Measurements from ENCODE around the gene IRF2.
"Not testable (repeated sequence)": the region's sequence is repeated elsewhere in the genome, so short reads cannot be mapped to it uniquely, and the experiment has no call there.

IRF2 gene

GRCh38 chr4:184346682-184347081 is 127.7 kb downstream of the IRF2 start:
- DNase-seq (ENCODE audit: low spot score) = no peak

GRCh38 chr4:184346273-184346672 is 128.1 kb downstream of the IRF2 start:
- DNase-seq (ENCODE audit: low spot score) = not testable (repeated sequence)

GRCh38 chr4:184345573-184345922 is 128.8 kb downstream of the IRF2 start:
- no peak for DNase-seq (ENCODE audit: low spot score)

GRCh38 chr4:184344899-184345572 is 129.3 kb downstream of the IRF2 start:
- DNase-seq (ENCODE audit: low spot score) = no peak

GRCh38 chr4:184344435-184344834 is 129.9 kb downstream of the IRF2 start:
- DNase-seq (ENCODE audit: low spot score) = no peak

- DNase-seq (ENCODE audit: low spot score) = peak; percentile 94
Measured at GRCh38 chr4:184343502-184344177, 130.7 kb downstream of the IRF2 start.

- DNase-seq (ENCODE audit: low spot score) = not testable (repeated sequence)
Measured at GRCh38 chr4:184342857-184343237, 131.5 kb downstream of the IRF2 start.

GRCh38 chr4:184342167-184342856 is 132.0 kb downstream of the IRF2 start:
- DNase-seq (ENCODE audit: low spot score) = no peak

- DNase-seq (ENCODE audit: low spot score) = not testable (repeated sequence)
Measured at GRCh38 chr4:184339398-184340193, 134.8 kb downstream of the IRF2 start.

GRCh38 chr4:184337907-184338306 is 136.4 kb downstream of the IRF2 start:
- DNase-seq (ENCODE audit: low spot score) = no peak

All from cerebellar cortex (tissue), 1 donor.